ENCODE measurements around the gene NR3C1.

Gene NR3C1

GRCh38 chr5:143311955-143312354 lies 91.5 kb downstream of the NR3C1 start:
- no peaks in the 10 kb centered on the region for H3K9me3 ChIP-seq (ENCODE audit: low read length)
- H3K4me1 ChIP-seq (ENCODE audit: insufficient read depth, low read length), result no peaks in the 10 kb centered on the region
- H3K4me3 ChIP-seq (ENCODE audit: low read length), result no peak overlapping the region
- no peaks in the 10 kb centered on the region for H3K36me3 ChIP-seq (ENCODE audit: insufficient read depth, low read length)
- no peaks in the 10 kb centered on the region for H3K27me3 ChIP-seq (ENCODE audit: insufficient read depth, low read length)
- H2AFZ ChIP-seq (ENCODE audit: low read depth, low read length), result no peak overlapping the region

GRCh38 chr5:143311428-143311827 lies 92.1 kb downstream of the NR3C1 start:
- Histone ChIP-seq H3K36me3 (ENCODE audit: insufficient read depth, low read length) (no peaks in the 10 kb centered on the region), H2AFZ (ENCODE audit: low read depth, low read length) (no peak overlapping the region), H3K9me3 (ENCODE audit: low read length) (no peaks in the 10 kb centered on the region), H3K27me3 (ENCODE audit: insufficient read depth, low read length) (no peaks in the 10 kb centered on the region), H3K4me3 (ENCODE audit: low read length) (no peak overlapping the region), H3K4me1 (ENCODE audit: insufficient read depth, low read length) (no peaks in the 10 kb centered on the region)

- Histone ChIP-seq H3K27me3 (ENCODE audit: insufficient read depth, low read length) (no peaks in the 10 kb centered on the region), H3K4me3 (ENCODE audit: low read length) (no peak overlapping the region), H3K36me3 (ENCODE audit: insufficient read depth, low read length) (no peaks in the 10 kb centered on the region), H3K9me3 (ENCODE audit: low read length) (no peaks in the 10 kb centered on the region), H2AFZ (ENCODE audit: low read depth, low read length) (no peak overlapping the region), H3K4me1 (ENCODE audit: insufficient read depth, low read length) (no peaks in the 10 kb centered on the region)
These were observed 93.6 kb downstream of the NR3C1 start for GRCh38 chr5:143309661-143310431.

GRCh38 chr5:143308731-143309130 lies 94.8 kb downstream of the NR3C1 start:
- no peaks in the 10 kb centered on the region for H3K36me3 ChIP-seq (ENCODE audit: insufficient read depth, low read length)
- H3K9me3 ChIP-seq (ENCODE audit: low read length), result no peaks in the 10 kb centered on the region
- no peak overlapping the region for H3K4me3 ChIP-seq (ENCODE audit: low read length)
- no peak overlapping the region for H2AFZ ChIP-seq (ENCODE audit: low read depth, low read length)
- no peaks in the 10 kb centered on the region for H3K4me1 ChIP-seq (ENCODE audit: insufficient read depth, low read length)
- no peaks in the 10 kb centered on the region for H3K27me3 ChIP-seq (ENCODE audit: insufficient read depth, low read length)

GRCh38 chr5:143306040-143306439 lies 97.4 kb downstream of the NR3C1 start:
- Histone ChIP-seq H3K27me3 (ENCODE audit: insufficient read depth, low read length) (no peaks in the 10 kb centered on the region), H3K36me3 (ENCODE audit: insufficient read depth, low read length) (no peaks in the 10 kb centered on the region), H3K4me1 (ENCODE audit: insufficient read depth, low read length) (no peaks in the 10 kb centered on the region), H2AFZ (ENCODE audit: low read depth, low read length) (no peak overlapping the region), H3K9me3 (ENCODE audit: low read length) (no peaks in the 10 kb centered on the region), H3K4me3 (ENCODE audit: low read length) (no peak overlapping the region)

GRCh38 chr5:143304836-143305475 lies 98.5 kb downstream of the NR3C1 start:
- Histone ChIP-seq H2AFZ (ENCODE audit: low read depth, low read length) (no peak overlapping the region), H3K4me3 (ENCODE audit: low read length) (no peak overlapping the region), H3K27me3 (ENCODE audit: insufficient read depth, low read length) (no peaks in the 10 kb centered on the region), H3K9me3 (ENCODE audit: low read length) (no peaks in the 10 kb centered on the region), H3K36me3 (ENCODE audit: insufficient read depth, low read length) (no peaks in the 10 kb centered on the region), H3K4me1 (ENCODE audit: insufficient read depth, low read length) (no peaks in the 10 kb centered on the region)

DNA sequence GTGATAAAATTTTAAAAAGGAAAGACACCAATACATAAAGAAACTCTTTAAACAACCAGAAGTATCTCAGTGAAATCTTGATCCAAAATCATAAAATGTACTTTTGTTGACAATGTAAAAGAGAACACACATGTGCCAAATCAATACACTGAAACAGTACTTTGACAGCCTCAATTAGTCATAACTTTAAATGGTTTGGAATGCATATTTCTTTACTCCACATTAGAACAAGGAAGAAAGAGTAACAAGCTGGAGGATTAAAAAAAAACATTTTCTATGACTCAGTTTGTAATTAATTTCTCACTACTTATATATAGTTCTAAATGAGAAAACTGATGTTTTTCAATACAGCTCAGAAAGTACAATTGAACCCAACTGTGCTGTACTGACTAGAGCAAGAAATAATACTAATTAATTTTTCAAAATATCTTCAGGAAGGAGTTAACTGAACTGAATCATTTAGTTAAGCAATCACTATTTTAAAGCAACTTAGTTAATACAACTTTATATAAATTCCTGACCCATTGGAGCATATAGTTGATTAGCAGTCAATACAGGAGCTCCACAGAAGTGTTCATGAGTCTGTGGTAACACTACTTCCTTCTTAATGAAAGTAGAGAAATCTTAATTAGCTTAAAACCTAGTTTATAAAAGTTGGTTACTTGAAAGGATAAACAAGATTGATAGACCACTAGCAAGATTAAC lies 101.0 kb downstream of the NR3C1 start:
- no peaks in the 10 kb centered on the region for H3K27me3 ChIP-seq (ENCODE audit: insufficient read depth, low read length)
- H3K36me3 ChIP-seq (ENCODE audit: insufficient read depth, low read length), result no peaks in the 10 kb centered on the region
- H3K4me3 ChIP-seq (ENCODE audit: low read length), result no peak overlapping the region
- no peaks in the 10 kb centered on the region for H3K4me1 ChIP-seq (ENCODE audit: insufficient read depth, low read length)
- no peaks in the 10 kb centered on the region for H3K9me3 ChIP-seq (ENCODE audit: low read length)
- no peak overlapping the region for H2AFZ ChIP-seq (ENCODE audit: low read depth, low read length)

GRCh38 chr5:143297756-143298155 lies 105.7 kb downstream of the NR3C1 start:
- Histone ChIP-seq H3K36me3 (ENCODE audit: insufficient read depth, low read length) (no peaks in the 10 kb centered on the region), H3K27me3 (ENCODE audit: insufficient read depth, low read length) (no peaks in the 10 kb centered on the region)

DNA sequence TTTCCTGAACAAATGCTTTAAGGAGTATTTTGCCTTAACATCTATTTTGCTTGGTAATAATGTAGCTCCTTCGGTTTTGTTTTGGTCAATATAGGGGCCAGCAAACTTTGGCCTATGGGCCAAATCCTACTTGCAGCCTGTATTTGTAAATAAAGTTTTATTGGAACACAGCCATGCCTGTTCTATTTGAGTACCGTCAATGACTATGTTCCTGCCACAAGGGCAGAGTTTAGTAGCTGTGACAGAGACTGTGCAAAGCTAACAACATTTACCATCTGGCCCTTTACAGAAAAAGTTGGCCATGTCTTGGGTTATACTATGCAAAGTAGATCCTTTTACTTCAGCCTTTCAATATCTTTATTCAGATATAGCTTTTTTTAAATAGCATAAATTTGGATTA lies 113.4 kb downstream of the NR3C1 start:
- Histone ChIP-seq H2AFZ (ENCODE audit: low read depth, low read length) (no peak overlapping the region), H3K4me1 (ENCODE audit: insufficient read depth, low read length) (no peaks in the 10 kb centered on the region), H3K9me3 (ENCODE audit: low read length) (no peaks in the 10 kb centered on the region), H3K27me3 (ENCODE audit: insufficient read depth, low read length) (no peaks in the 10 kb centered on the region), H3K4me3 (ENCODE audit: low read length) (no peak overlapping the region), H3K36me3 (ENCODE audit: insufficient read depth, low read length) (no peaks in the 10 kb centered on the region)

More at GRCh38 chr5:143297756-143298155, 105.7 kb downstream of the NR3C1 start:
- Histone ChIP-seq H3K9me3 (ENCODE audit: low read length) (no peaks in the 10 kb centered on the region), H3K4me1 (ENCODE audit: insufficient read depth, low read length) (no peaks in the 10 kb centered on the region), H3K4me3 (ENCODE audit: low read length) (no peak overlapping the region), H2AFZ (ENCODE audit: low read depth, low read length) (no peak overlapping the region)

DNA sequence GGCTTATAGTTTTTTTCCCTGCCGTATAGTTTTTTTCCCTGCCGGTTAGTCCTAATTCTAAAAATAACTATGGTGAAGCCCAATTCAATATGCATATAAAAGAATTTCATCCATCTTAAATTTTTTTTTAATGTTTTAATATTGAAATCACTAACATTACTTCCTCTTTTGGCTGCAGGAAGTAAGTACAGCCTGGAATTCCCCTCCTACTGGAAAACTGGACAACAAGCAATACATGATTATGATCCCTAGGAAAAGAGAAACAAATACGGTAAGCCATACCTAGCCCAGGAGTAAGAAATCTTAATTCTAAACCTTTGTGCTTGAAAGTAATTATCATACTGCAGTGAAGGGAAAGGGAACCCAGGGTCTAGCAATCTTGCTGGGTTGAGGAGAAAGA lies 119.0 kb downstream of the NR3C1 start:
- no peak overlapping the region for H2AFZ ChIP-seq (ENCODE audit: low read depth, low read length)
- H3K4me3 ChIP-seq (ENCODE audit: low read length), result no peak overlapping the region
- no peaks in the 10 kb centered on the region for H3K36me3 ChIP-seq (ENCODE audit: insufficient read depth, low read length)
- no peaks in the 10 kb centered on the region for H3K4me1 ChIP-seq (ENCODE audit: insufficient read depth, low read length)
- no peaks in the 10 kb centered on the region for H3K27me3 ChIP-seq (ENCODE audit: insufficient read depth, low read length)
- peaks cover 3% of the 10 kb centered on the region for H3K9me3 ChIP-seq (ENCODE audit: low read length)

DNA sequence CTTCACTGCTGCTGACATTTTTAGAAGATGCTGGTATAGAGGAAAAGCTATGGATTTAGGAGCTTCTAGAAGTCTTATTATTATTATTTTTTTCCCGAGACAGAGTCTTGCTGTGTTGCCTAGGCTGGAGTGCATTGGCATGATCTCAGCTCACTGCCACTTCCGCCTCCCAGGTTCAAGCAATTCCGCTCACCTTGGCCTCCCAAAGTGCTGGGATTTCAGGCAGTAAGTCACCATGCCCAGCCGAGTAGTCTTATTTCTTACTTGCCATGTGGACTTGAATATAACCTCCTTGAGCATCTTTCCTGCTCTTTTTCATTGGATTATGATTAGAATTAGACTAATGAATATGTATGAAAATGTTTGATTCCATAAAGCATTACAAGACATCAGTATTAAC lies 119.5 kb downstream of the NR3C1 start:
- no peak overlapping the region for H3K4me3 ChIP-seq (ENCODE audit: low read length)
- H3K27me3 ChIP-seq (ENCODE audit: insufficient read depth, low read length), result no peaks in the 10 kb centered on the region
- no peaks in the 10 kb centered on the region for H3K4me1 ChIP-seq (ENCODE audit: insufficient read depth, low read length)
- no peak overlapping the region for H2AFZ ChIP-seq (ENCODE audit: low read depth, low read length)
- H3K9me3 ChIP-seq (ENCODE audit: low read length), result peaks cover 3% of the 10 kb centered on the region
- no peaks in the 10 kb centered on the region for H3K36me3 ChIP-seq (ENCODE audit: insufficient read depth, low read length)

DNA sequence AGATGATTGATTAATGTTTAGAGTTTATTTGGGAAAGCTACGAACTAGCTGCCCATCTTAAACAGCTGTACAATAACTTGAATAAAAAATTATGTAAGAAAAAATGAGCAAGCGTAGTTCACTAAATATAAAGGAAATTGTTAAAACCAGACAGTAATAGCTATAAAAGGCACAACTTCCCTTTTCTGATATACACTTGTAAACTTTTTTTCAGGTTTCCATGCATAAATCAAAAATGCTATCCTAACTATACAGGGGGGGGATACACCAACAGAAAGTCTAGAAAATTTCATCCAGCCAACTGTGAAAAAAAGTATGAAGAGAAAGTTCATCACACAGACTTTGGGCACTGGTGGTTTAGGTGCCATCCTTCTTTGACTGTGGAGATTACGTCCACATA lies 122.3 kb downstream of the NR3C1 start:
- Histone ChIP-seq H3K4me3 (ENCODE audit: low read length) (no peak overlapping the region), H2AFZ (ENCODE audit: low read depth, low read length) (no peak overlapping the region), H3K36me3 (ENCODE audit: insufficient read depth, low read length) (no peaks in the 10 kb centered on the region), H3K9me3 (ENCODE audit: low read length) (peaks cover 3% of the 10 kb centered on the region), H3K27me3 (ENCODE audit: insufficient read depth, low read length) (no peaks in the 10 kb centered on the region), H3K4me1 (ENCODE audit: insufficient read depth, low read length) (no peaks in the 10 kb centered on the region)

DNA sequence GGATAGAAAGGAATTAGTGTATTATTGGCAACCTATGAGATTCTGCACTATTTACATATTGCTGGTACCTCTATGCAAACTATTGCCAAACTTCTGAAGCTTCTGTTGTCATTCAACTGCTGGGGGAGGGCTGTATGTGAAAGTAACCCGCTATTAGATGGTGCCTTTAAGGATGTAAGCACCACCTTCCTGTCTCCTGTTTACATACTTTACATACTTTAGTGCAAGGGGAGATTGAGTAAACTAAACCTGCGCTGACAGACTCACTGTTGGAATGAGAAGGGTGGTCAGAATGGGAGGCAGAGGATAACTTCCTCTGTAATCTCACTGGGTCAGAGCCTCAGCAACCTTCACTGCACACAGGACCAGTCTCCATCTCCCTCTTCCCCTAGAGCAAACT lies 123.8 kb downstream of the NR3C1 start:
- H3K27me3 ChIP-seq (ENCODE audit: insufficient read depth, low read length), result no peaks in the 10 kb centered on the region
- peaks cover 3% of the 10 kb centered on the region for H3K9me3 ChIP-seq (ENCODE audit: low read length)
- H2AFZ ChIP-seq (ENCODE audit: low read depth, low read length), result no peak overlapping the region
- H3K36me3 ChIP-seq (ENCODE audit: insufficient read depth, low read length), result no peaks in the 10 kb centered on the region
- H3K4me3 ChIP-seq (ENCODE audit: low read length), result no peak overlapping the region
- no peaks in the 10 kb centered on the region for H3K4me1 ChIP-seq (ENCODE audit: insufficient read depth, low read length)

All from neuron (in vitro differentiated cells).